ENCODE results near the gene TJP2.

The TJP2 gene

DNA sequence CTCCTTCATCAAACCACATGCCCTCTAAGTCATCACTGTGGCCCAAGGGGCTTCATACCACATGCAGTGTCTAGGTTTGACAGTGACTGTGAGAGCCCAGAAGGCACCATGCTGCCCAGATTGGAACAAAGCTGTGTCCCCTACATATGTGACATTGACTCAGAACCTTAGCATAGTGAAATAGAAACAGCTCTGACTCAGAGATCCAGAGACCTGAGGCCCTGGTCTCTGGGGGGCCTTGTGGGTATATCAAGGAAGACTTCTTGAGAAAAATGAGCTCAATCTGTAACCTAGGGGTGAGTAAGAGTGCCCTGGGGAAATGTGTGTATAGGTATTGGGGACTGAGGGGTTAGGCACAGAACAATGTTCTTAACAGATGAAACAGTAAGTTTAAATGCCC is 143.8 kb downstream of the TJP2 start:
- TF ChIP-seq, protein P1, sequence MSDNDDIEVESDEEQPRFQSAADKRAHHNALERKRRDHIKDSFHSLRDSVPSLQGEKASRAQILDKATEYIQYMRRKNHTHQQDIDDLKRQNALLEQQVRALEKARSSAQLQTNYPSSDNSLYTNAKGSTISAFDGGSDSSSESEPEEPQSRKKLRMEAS (IDR thresholded peaks at IDR 0.05; ENCODE audit: low read depth, low read length) = no peak
- no peak for TF ChIP-seq MYC (IDR thresholded peaks at IDR 0.05; ENCODE audit: low read depth, low read length)
- TF ChIP-seq, protein P2, sequence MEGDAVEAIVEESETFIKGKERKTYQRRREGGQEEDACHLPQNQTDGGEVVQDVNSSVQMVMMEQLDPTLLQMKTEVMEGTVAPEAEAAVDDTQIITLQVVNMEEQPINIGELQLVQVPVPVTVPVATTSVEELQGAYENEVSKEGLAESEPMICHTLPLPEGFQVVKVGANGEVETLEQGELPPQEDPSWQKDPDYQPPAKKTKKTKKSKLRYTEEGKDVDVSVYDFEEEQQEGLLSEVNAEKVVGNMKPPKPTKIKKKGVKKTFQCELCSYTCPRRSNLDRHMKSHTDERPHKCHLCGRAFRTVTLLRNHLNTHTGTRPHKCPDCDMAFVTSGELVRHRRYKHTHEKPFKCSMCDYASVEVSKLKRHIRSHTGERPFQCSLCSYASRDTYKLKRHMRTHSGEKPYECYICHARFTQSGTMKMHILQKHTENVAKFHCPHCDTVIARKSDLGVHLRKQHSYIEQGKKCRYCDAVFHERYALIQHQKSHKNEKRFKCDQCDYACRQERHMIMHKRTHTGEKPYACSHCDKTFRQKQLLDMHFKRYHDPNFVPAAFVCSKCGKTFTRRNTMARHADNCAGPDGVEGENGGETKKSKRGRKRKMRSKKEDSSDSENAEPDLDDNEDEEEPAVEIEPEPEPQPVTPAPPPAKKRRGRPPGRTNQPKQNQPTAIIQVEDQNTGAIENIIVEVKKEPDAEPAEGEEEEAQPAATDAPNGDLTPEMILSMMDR (IDR thresholded peaks at IDR 0.05; ENCODE audit: low read depth, low read length) = no peak
- no peak for TF ChIP-seq POLR2A (IDR thresholded peaks at IDR 0.05; ENCODE audit: extremely low read depth, insufficient read length)
- no peak for DNase-seq (ENCODE audit: low read depth)
- H3K4me3 ChIP-seq (ENCODE audit: low read depth, low read length) = no peak overlapping the region

DNA sequence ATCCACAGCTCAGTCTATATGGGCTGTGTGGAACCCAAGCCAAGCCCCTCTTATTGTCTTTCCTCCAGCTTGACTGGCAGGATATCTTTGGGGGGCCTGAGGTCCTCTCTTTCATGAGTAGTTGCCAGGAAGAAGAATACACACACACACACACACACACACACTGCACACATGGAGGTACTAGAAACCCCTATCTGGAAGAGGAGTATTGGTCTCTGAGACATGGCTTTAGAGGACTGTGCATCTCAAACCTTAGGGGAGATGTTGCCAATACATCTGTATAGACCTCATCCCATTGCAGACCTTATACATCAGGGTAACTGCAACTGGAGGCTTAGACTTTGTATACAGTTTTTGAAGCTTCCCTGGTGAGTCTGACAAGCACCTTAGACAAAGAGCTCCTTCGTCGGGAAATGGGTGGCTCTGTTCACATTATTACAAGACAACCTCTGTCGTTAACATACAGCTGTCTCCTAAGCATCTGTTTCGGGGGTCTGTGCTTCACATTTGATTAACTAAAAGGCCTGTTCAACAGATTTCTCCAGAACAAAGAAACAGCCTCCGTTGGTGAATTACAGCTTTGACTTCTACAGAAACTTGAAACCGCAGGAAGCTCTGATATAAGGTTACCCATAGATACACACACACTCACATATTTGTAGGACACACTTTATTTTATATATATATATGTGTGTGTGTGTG is 145.4 kb downstream of the TJP2 start:
- DNase-seq (ENCODE audit: low read depth) = no peak
- no peak for TF ChIP-seq MYC (IDR thresholded peaks at IDR 0.05; ENCODE audit: low read depth, low read length)
- TF ChIP-seq, protein P2 (IDR thresholded peaks at IDR 0.05; ENCODE audit: low read depth, low read length) = no peak
- no peak overlapping the region for H3K4me3 ChIP-seq (ENCODE audit: low read depth, low read length)

DNA sequence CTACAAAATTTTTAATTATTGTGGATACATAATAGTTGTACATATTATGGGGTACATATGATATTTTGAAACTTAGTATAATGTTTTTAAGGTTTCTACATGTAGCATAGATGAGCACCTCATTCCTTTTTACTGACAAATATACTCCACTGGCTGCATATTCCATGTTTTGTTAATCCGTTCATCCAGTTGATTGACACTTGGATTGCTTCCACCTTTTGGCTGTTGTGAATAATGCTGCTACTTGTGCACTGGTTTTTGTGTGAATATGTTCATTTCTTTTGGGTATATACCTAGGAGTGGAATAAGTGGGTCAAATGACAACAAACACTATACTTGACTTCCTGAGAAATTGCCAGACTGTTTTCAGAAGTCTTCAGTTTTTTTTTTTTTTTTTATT is 148.2 kb downstream of the TJP2 start:
- TF ChIP-seq, protein P1 (IDR thresholded peaks at IDR 0.05; ENCODE audit: low read depth, low read length) = no peak
- TF ChIP-seq POLR2A (IDR thresholded peaks at IDR 0.05; ENCODE audit: extremely low read depth, insufficient read length) = no peak
- TF ChIP-seq MYC (IDR thresholded peaks at IDR 0.05; ENCODE audit: low read depth, low read length) = no peak
- TF ChIP-seq, protein P2 (IDR thresholded peaks at IDR 0.05; ENCODE audit: low read depth, low read length) = no peak
- DNase-seq (ENCODE audit: low read depth) = no peak
- no peak overlapping the region for H3K4me3 ChIP-seq (ENCODE audit: low read depth, low read length)

DNA sequence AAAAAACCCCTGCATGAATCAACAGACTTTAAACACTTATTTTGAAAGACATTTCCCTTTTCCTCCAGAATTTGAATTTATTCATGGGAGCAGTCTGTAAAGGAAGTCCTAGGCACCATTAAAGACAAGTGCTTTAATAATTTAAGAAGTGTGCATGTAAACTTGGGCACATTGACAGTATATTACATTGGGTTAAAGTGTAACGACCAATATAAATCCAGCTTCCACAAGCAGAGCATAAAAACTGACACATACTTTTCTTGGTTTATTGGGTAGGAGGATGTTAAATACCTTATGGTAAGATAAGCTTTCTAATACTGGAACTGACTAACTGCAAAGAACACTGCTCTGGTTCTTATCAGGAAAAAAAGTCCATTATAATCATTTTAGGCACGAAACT is 149.8 kb downstream of the TJP2 start:
- no peak overlapping the region for H3K4me3 ChIP-seq (ENCODE audit: low read depth, low read length)
- TF ChIP-seq, protein P1 (IDR thresholded peaks at IDR 0.05; ENCODE audit: low read depth, low read length) = no peak
- TF ChIP-seq, protein P2 (IDR thresholded peaks at IDR 0.05; ENCODE audit: low read depth, low read length) = no peak
- TF ChIP-seq MYC (IDR thresholded peaks at IDR 0.05; ENCODE audit: low read depth, low read length) = no peak
- TF ChIP-seq POLR2A (IDR thresholded peaks at IDR 0.05; ENCODE audit: extremely low read depth, insufficient read length) = no peak
- no peak for DNase-seq (ENCODE audit: low read depth)

Data from NB4 (cell line).